Measurements from ENCODE around the gene MTF1.

The MTF1 gene

DNA sequence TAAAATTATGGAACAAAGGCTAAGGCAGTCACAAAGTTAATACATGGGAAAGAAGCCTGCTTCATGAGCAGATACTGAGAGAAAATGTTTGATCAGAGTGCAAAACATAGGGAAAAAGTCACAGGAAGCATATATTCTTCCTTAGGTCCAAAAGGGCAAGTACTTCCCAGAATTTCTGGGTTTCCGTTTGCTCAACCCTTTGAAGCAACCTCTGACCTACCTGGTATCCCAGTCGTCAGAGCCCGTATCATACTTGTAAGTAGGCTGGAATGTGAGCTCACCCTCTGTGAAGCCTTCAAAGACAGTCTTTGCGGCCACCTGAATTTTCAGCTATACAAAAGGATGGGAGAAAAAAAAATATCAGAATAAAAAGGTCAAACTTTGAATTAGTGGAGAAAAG, 20.5 kb upstream of the MTF1 start:
- H2BK120ac ChIP-seq (ENCODE audit: insufficient read depth, low read length, poor library complexity) = no peak overlapping the region
- no CpG with 5 or more reads among the region's 4 CpGs for WGBS (ENCODE audit: extremely low coverage, insufficient coverage, insufficient read length)
- peak; percentile 91 to 96 for DNase-seq

GRCh38 chr1:37878071-37878470, 18.7 kb upstream of the MTF1 start:
- Histone ChIP-seq H4K12ac (ENCODE audit: low read depth, low read length) (no peak overlapping the region), H3K14ac (ENCODE audit: low read length) (no peak overlapping the region), H3K27ac (ENCODE audit: low read depth, low read length) (no peak overlapping the region), H3K27me3 (ENCODE audit: insufficient read depth, low read length) (no peaks in the 10 kb centered on the region), H3K4ac (ENCODE audit: low read depth, low read length) (no peak overlapping the region), H3K79me1 (ENCODE audit: low read length) (no peaks in the 10 kb centered on the region), H2BK5ac (ENCODE audit: low read depth, low read length, poor library complexity) (no peak overlapping the region), H3K23ac (ENCODE audit: low read length) (peak overlapping the region; percentile 14), H2AFZ (ENCODE audit: insufficient read depth, low read length, poor library complexity) (no peak overlapping the region), H2BK12ac (ENCODE audit: low read length) (no peak overlapping the region), H4K8ac (ENCODE audit: low read depth, low read length) (no peak overlapping the region), H4K91ac (ENCODE audit: low read depth, low read length) (no peak overlapping the region), H2BK120ac (ENCODE audit: insufficient read depth, low read length, poor library complexity) (no peak overlapping the region), H3K4me2 (ENCODE audit: low read length) (no peak overlapping the region), H3K4me1 (ENCODE audit: control insufficient read depth in 1 of 2, insufficient read depth in 2 of 2, low read length in 2 of 2) (no peaks in the 10 kb centered on the region), H2AK5ac (ENCODE audit: low read length) (no peak overlapping the region), H3K9ac (ENCODE audit: low read length) (no peak overlapping the region), H3K4me3 (ENCODE audit: low read depth, low read length) (no peak overlapping the region), H3K9me3 (ENCODE audit: insufficient read depth, low read depth, low read length) (no peaks in the 10 kb centered on the region), H3K18ac (ENCODE audit: low read length) (no peak overlapping the region), H3K79me2 (ENCODE audit: control insufficient read depth, insufficient read depth, low read length, poor library complexity) (no peaks in the 10 kb centered on the region), H3K36me3 (ENCODE audit: control insufficient read depth in 1 of 2, insufficient read depth in 2 of 2, low read length in 2 of 2) (peaks cover 24 to 28% of the 10 kb centered on the region in 2 experiments)
- no CpG with 5 or more reads among the region's 6 CpGs for WGBS (ENCODE audit: extremely low coverage, insufficient coverage, insufficient read length)
- DNase-seq = peak; percentile 74 to 85

More for the DNA sequence above, 20.5 kb upstream of the MTF1 start:
- no peak overlapping the region for H2AFZ ChIP-seq (ENCODE audit: insufficient read depth, low read length, poor library complexity)
- no peak overlapping the region for H3K4ac ChIP-seq (ENCODE audit: low read depth, low read length)
- H3K14ac ChIP-seq (ENCODE audit: low read length) = no peak overlapping the region
- no peaks in the 10 kb centered on the region for H3K79me2 ChIP-seq (ENCODE audit: control insufficient read depth, insufficient read depth, low read length, poor library complexity)
- H4K91ac ChIP-seq (ENCODE audit: low read depth, low read length) = no peak overlapping the region
- no peaks in the 10 kb centered on the region for H3K79me1 ChIP-seq (ENCODE audit: low read length)
- no peak overlapping the region for H2BK12ac ChIP-seq (ENCODE audit: low read length)
- no peak overlapping the region for H2BK5ac ChIP-seq (ENCODE audit: low read depth, low read length, poor library complexity)
- H3K9ac ChIP-seq (ENCODE audit: low read length) = no peak overlapping the region
- no peaks in the 10 kb centered on the region for H3K9me3 ChIP-seq (ENCODE audit: insufficient read depth, low read depth, low read length)
- H3K23ac ChIP-seq (ENCODE audit: low read length) = no peak overlapping the region
- no peak overlapping the region for H3K4me3 ChIP-seq (ENCODE audit: low read depth, low read length)
- no peak overlapping the region for H4K8ac ChIP-seq (ENCODE audit: low read depth, low read length)
- H3K36me3 ChIP-seq (ENCODE audit: control insufficient read depth in 1 of 2, insufficient read depth in 2 of 2, low read length in 2 of 2) = peaks cover 23 to 24% of the 10 kb centered on the region in 2 experiments
- H3K18ac ChIP-seq (ENCODE audit: low read length) = no peak overlapping the region
- no peak overlapping the region for H3K27ac ChIP-seq (ENCODE audit: low read depth, low read length)
- no peak overlapping the region for H4K12ac ChIP-seq (ENCODE audit: low read depth, low read length)
- no peak overlapping the region for H2AK5ac ChIP-seq (ENCODE audit: low read length)
- H3K4me1 ChIP-seq (ENCODE audit: control insufficient read depth in 1 of 2, insufficient read depth in 2 of 2, low read length in 2 of 2) = no peaks in the 10 kb centered on the region
- H3K27me3 ChIP-seq (ENCODE audit: insufficient read depth, low read length) = no peaks in the 10 kb centered on the region
- no peak overlapping the region for H3K4me2 ChIP-seq (ENCODE audit: low read length)

- Histone ChIP-seq H2BK12ac (ENCODE audit: low read length) (no peak overlapping the region), H2BK120ac (ENCODE audit: insufficient read depth, low read length, poor library complexity) (no peak overlapping the region), H2AK5ac (ENCODE audit: low read length) (no peak overlapping the region), H4K8ac (ENCODE audit: low read depth, low read length) (no peak overlapping the region), H3K79me2 (ENCODE audit: control insufficient read depth, insufficient read depth, low read length, poor library complexity) (no peaks in the 10 kb centered on the region), H2AFZ (ENCODE audit: insufficient read depth, low read length, poor library complexity) (no peak overlapping the region), H3K27me3 (ENCODE audit: insufficient read depth, low read length) (no peaks in the 10 kb centered on the region), H3K79me1 (ENCODE audit: low read length) (no peaks in the 10 kb centered on the region), H3K18ac (ENCODE audit: low read length) (no peak overlapping the region), H3K9ac (ENCODE audit: low read length) (no peak overlapping the region), H4K91ac (ENCODE audit: low read depth, low read length) (no peak overlapping the region), H3K27ac (ENCODE audit: low read depth, low read length) (no peak overlapping the region), H3K4ac (ENCODE audit: low read depth, low read length) (no peak overlapping the region), H3K9me3 (ENCODE audit: insufficient read depth, low read depth, low read length) (no peaks in the 10 kb centered on the region), H2BK5ac (ENCODE audit: low read depth, low read length, poor library complexity) (no peak overlapping the region), H3K36me3 (ENCODE audit: control insufficient read depth in 1 of 2, insufficient read depth in 2 of 2, low read length in 2 of 2) (peaks cover 24 to 31% of the 10 kb centered on the region in 2 experiments), H4K12ac (ENCODE audit: low read depth, low read length) (no peak overlapping the region), H3K4me1 (ENCODE audit: control insufficient read depth in 1 of 2, insufficient read depth in 2 of 2, low read length in 2 of 2) (no peaks in the 10 kb centered on the region), H3K23ac (ENCODE audit: low read length) (no peak overlapping the region), H3K14ac (ENCODE audit: low read length) (no peak overlapping the region), H3K4me3 (ENCODE audit: low read depth, low read length) (no peak overlapping the region), H3K4me2 (ENCODE audit: low read length) (no peak overlapping the region)
- WGBS (ENCODE audit: extremely low coverage, insufficient coverage, insufficient read length) = no CpG with 5 or more reads among the region's 1 CpG
- DNase-seq = no peak
Observed at GRCh38 chr1:37875833-37876232, 16.4 kb upstream of the MTF1 start.

DNA sequence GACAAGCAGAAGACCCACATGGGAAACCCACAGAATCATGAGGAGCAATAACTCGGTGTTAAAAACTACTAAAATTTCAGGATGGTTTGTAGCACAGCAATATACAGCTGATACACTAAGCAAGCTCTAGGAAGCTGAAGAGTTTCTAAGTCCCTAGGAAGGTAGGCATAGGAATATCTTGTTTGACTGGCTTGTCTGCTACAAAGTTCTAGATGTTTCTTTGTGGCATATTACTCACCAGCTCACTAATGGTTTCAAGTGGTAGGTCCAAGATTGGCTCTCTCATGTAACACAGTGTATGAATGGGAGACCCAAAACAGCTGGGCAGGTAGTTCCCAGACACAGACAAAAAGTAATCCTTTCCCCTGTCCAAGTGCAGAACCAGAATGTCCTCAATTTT, 13.3 kb upstream of the MTF1 start:
- WGBS (ENCODE audit: extremely low coverage, insufficient coverage, insufficient read length) = no CpG with 5 or more reads among the region's 1 CpG

More for the DNA sequence above, 13.3 kb upstream of the MTF1 start:
- Histone ChIP-seq H2BK120ac (ENCODE audit: insufficient read depth, low read length, poor library complexity) (no peak overlapping the region), H3K4me1 (ENCODE audit: control insufficient read depth in 1 of 2, insufficient read depth in 2 of 2, low read length in 2 of 2) (no peaks in the 10 kb centered on the region), H3K23ac (ENCODE audit: low read length) (no peak overlapping the region), H2BK12ac (ENCODE audit: low read length) (no peak overlapping the region), H3K79me1 (ENCODE audit: low read length) (no peaks in the 10 kb centered on the region), H2AK5ac (ENCODE audit: low read length) (no peak overlapping the region), H4K8ac (ENCODE audit: low read depth, low read length) (no peak overlapping the region), H3K27ac (ENCODE audit: low read depth, low read length) (no peak overlapping the region), H3K18ac (ENCODE audit: low read length) (no peak overlapping the region), H3K36me3 (ENCODE audit: control insufficient read depth in 1 of 2, insufficient read depth in 2 of 2, low read length in 2 of 2) (peaks cover 18 to 34% of the 10 kb centered on the region in 2 experiments), H3K27me3 (ENCODE audit: insufficient read depth, low read length) (no peaks in the 10 kb centered on the region), H3K4me2 (ENCODE audit: low read length) (no peak overlapping the region), H4K12ac (ENCODE audit: low read depth, low read length) (no peak overlapping the region), H3K9ac (ENCODE audit: low read length) (no peak overlapping the region), H3K4me3 (ENCODE audit: low read depth, low read length) (no peak overlapping the region), H3K9me3 (ENCODE audit: insufficient read depth, low read depth, low read length) (no peaks in the 10 kb centered on the region), H3K4ac (ENCODE audit: low read depth, low read length) (no peak overlapping the region), H3K79me2 (ENCODE audit: control insufficient read depth, insufficient read depth, low read length, poor library complexity) (no peaks in the 10 kb centered on the region), H2AFZ (ENCODE audit: insufficient read depth, low read length, poor library complexity) (no peak overlapping the region), H4K91ac (ENCODE audit: low read depth, low read length) (no peak overlapping the region), H3K14ac (ENCODE audit: low read length) (no peak overlapping the region), H2BK5ac (ENCODE audit: low read depth, low read length, poor library complexity) (no peak overlapping the region)
- no peak for DNase-seq
